ENCODE results near the gene UMAD1. TPM values are rescaled to one million over a fixed set of nuclear protein-coding genes. Genes with fewer than 3 reads are reported as not detected.

Gene UMAD1
- total and polyA plus RNA-seq, 2 experiments from 2014 or later: 8.4 to 12.4 TPM

GRCh38 chr7:7897509-7897908, 257.0 kb downstream of the UMAD1 start:
- no peaks in the 10 kb centered on the region for H3K36me3 Mint-ChIP-seq (ENCODE audit: low read depth)
- H3K4me3 Mint-ChIP-seq: no peak overlapping the region
- ATAC-seq (peak; percentile 33), DNase-seq (ENCODE audit: low spot score) (peak; percentile 63)
- H2AFZ ChIP-seq: no peak overlapping the region
- H3F3A ChIP-seq (replicated peaks; ENCODE audit: low read depth): no peaks in the 10 kb centered on the region
- H3K4me1 ChIP-seq (ENCODE audit: insufficient read depth): peaks cover 27% of the 10 kb centered on the region
- H3K27ac Mint-ChIP-seq: peak overlapping the region; percentile 94
- H3K36me3 ChIP-seq (ENCODE audit: insufficient read depth): no peaks in the 10 kb centered on the region
- peak overlapping the region; percentile 73 for H3K27ac ChIP-seq (ENCODE audit: low read depth)
- no peaks in the 10 kb centered on the region for H3K79me2 ChIP-seq (replicated peaks; ENCODE audit: insufficient read depth)
- peak overlapping the region; percentile 23; the same call in 1 of the 2 replicates for H3K4me2 ChIP-seq
- no peaks in the 10 kb centered on the region for H3K9me3 Mint-ChIP-seq
- no peaks in the 10 kb centered on the region for H3K27me3 ChIP-seq (ENCODE audit: insufficient read depth)
- no peaks in the 10 kb centered on the region for H3K9me2 ChIP-seq (ENCODE audit: insufficient read depth)
- H3K4me3 ChIP-seq: no peak overlapping the region
- H3K4me1 Mint-ChIP-seq: peaks cover 32% of the 10 kb centered on the region
- H4K20me1 ChIP-seq (replicated peaks; ENCODE audit: insufficient read depth): no peaks in the 10 kb centered on the region
- TF ChIP-seq NANOG (IDR thresholded peaks at IDR 0.05; ENCODE audit: borderline replicate concordance) (no peak), JUNB (IDR thresholded peaks at IDR 0.05; ENCODE audit: unreplicated experiment) (no peak), EZH2phosphoT487 (IDR thresholded peaks at IDR 0.05; ENCODE audit: unreplicated experiment) (no peak), CREB1 (CRISPR knock-in tag; IDR thresholded peaks at IDR 0.05; ENCODE audit: low read depth) (no peak)
- peaks cover 5% of the 10 kb centered on the region for H3K27me3 Mint-ChIP-seq (ENCODE audit: insufficient read depth, low read depth, poor library complexity)

GRCh38 chr7:7897949-7898515, 257.5 kb downstream of the UMAD1 start:
- Mint-ChIP-seq H3K9me3 (no peaks in the 10 kb centered on the region), H3K27me3 (ENCODE audit: insufficient read depth, low read depth, poor library complexity) (peaks cover 5% of the 10 kb centered on the region), H3K4me1 (peaks cover 32% of the 10 kb centered on the region), H3K36me3 (ENCODE audit: low read depth) (no peaks in the 10 kb centered on the region), H3K4me3 (no peak overlapping the region), H3K27ac (peak overlapping the region; percentile 88)
- ATAC-seq (peak; percentile 31; the same call in 2 of the 3 replicates), DNase-seq (ENCODE audit: low spot score) (no peak)
- peaks cover 27% of the 10 kb centered on the region for H3K4me1 ChIP-seq (ENCODE audit: insufficient read depth)
- no peak overlapping the region for H3K4me2 ChIP-seq
- no peaks in the 10 kb centered on the region for H3K27me3 ChIP-seq (ENCODE audit: insufficient read depth)
- H3K27ac ChIP-seq (ENCODE audit: low read depth): peak overlapping the region; percentile 72
- H3K36me3 ChIP-seq (ENCODE audit: insufficient read depth): no peaks in the 10 kb centered on the region
- no peak overlapping the region for H3K4me3 ChIP-seq
- H3F3A ChIP-seq (replicated peaks; ENCODE audit: low read depth): no peaks in the 10 kb centered on the region
- no peaks in the 10 kb centered on the region for H4K20me1 ChIP-seq (replicated peaks; ENCODE audit: insufficient read depth)
- H2AFZ ChIP-seq: no peak overlapping the region
- H3K79me2 ChIP-seq (replicated peaks; ENCODE audit: insufficient read depth): no peaks in the 10 kb centered on the region
- H3K9me2 ChIP-seq (ENCODE audit: insufficient read depth): no peaks in the 10 kb centered on the region
- TF ChIP-seq ZNF462 (CRISPR knock-in tag; IDR thresholded peaks at IDR 0.05): no peak
- TF ChIP-seq CREB1 (CRISPR knock-in tag; IDR thresholded peaks at IDR 0.05; ENCODE audit: low read depth): no peak
- TF ChIP-seq ZNF331 (CRISPR knock-in tag; IDR thresholded peaks at IDR 0.05; ENCODE audit: low read depth): no peak
- TF ChIP-seq, protein P1, sequence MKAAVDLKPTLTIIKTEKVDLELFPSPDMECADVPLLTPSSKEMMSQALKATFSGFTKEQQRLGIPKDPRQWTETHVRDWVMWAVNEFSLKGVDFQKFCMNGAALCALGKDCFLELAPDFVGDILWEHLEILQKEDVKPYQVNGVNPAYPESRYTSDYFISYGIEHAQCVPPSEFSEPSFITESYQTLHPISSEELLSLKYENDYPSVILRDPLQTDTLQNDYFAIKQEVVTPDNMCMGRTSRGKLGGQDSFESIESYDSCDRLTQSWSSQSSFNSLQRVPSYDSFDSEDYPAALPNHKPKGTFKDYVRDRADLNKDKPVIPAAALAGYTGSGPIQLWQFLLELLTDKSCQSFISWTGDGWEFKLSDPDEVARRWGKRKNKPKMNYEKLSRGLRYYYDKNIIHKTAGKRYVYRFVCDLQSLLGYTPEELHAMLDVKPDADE (IDR thresholded peaks at IDR 0.05): no peak
- no peak for TF ChIP-seq CTCF (conservative IDR thresholded peaks at IDR 0.05; ENCODE audit: low read depth in 2 of 2)
- no peak for TF ChIP-seq POLR2AphosphoS5 (IDR thresholded peaks at IDR 0.05; ENCODE audit: low read depth)
- TF ChIP-seq JUNB (IDR thresholded peaks at IDR 0.05; ENCODE audit: unreplicated experiment): no peak
- TF ChIP-seq STAT1 (IDR thresholded peaks at IDR 0.05; ENCODE audit: unreplicated experiment): no peak
